Activated CD4-positive, alpha-beta T cell treated with anti-CD3 and anti-CD28 coated beads, Interleukin-2, Interleukin-4, amounts not matched to agents 100 ng/mL and 50 ng/mL, durations not matched to agents 16 hours and 8 hours (primary cell): ENCODE data around the gene RNF151.
A peak's percentile ranks its signal among the peaks of the same experiment; 100 is the strongest.
"Not testable (repeated sequence)": the region's sequence is repeated elsewhere in the genome, so short reads cannot be mapped to it uniquely, and the experiment has no call there.

Experiments used
- DNase-seq: peaks from one replicate; pipeline ENCODE4 v3.0.0-alpha.2; 2020; ENCODE audit warnings: low spot score

The RNF151 gene, protein sequence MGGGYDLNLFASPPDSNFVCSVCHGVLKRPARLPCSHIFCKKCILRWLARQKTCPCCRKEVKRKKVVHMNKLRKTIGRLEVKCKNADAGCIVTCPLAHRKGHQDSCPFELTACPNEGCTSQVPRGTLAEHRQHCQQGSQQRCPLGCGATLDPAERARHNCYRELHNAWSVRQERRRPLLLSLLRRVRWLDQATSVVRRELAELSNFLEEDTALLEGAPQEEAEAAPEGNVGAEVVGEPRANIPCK

DNA sequence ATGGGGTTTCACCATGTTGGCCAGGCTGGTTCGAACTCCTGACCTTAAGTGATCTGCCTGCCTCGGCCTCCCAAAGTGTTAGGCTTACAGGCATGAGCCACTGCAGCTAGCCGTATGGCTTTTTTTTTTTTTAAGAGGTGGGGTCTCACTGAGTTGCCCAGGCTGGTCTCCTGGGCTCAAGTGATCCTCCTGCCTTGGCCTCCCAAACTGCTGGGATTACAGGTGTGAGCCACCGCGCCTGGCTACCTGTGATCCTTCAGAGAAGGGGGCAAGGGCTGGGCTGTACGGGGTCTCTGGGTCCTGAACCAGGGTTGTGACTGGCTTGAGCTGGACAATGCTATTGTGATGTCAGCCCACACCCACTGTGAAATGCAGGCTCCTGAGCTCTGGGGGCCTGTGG, at the start of gene RNF151:
Gene RNF151, plus strand, starts transcription at position 397 of the 400 bp plus-strand sequence. CDS start 26 bp downstream, outside the sequence.
- no peak for DNase-seq

DNA sequence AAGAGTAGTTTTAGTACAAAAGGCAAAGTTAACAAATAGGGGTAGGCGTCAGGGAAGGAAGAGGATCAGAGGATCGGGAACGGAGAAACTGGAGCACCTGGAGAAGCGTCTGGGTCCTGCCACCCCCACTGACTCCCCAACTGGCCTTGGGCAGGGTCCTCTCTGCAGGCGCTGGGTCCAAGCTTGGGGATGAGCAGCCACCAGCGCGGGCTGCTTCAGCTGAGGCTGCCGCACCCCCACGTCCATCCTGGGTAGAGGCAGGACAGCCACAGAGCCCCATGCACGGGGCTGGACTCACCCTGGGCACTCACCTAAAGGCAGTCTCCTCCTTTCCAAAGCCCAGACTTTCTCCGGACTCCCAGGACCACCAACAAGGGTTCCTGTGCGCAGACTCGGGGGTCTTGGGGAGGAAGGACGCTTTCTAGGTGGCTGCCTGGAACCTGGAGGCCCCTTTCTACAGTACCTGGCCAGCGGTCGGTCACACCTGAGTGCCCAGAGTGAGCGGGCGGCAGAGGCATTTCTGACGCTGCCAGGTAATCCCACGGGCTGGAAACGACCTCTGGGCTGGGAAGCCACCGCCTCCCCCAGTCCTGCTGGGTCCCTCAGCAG, 49.5 kb upstream of the RNF151 start:
- no peak for DNase-seq

DNA sequence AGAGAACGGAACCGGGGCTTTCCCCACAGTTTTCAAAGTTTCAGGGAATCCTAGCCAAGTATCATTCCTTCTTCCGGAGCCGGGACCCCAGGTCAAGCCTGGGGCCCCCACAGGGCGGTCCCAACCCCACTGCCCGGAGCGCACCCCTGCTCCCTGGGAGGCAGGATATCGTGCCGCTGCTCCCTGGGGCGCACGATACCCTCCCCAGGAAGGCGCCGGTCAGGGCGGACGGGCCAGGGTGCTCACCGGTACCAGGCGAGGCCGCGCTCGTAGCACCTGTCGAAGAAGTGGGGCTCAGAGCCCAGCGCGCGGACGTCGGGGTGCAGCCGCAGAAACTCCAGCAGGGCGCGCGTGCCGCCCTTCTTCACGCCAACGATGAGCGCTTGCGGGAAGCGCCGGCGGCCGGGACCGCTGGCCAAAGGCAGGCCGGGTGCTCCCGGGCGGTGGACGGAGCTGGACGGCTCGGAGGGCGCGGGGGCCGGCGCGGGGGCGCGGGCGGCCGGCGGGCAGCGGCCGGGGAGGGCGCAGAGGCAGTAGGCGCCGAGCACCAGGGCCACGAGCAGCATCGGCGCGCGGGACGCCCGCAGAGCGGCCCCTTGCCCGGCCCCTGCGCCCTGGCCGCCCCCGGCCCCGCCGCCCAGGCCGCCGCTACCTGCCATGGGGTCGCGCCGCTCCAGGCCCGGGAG, 48.8 kb upstream of the RNF151 start:
- no peak for DNase-seq

DNA sequence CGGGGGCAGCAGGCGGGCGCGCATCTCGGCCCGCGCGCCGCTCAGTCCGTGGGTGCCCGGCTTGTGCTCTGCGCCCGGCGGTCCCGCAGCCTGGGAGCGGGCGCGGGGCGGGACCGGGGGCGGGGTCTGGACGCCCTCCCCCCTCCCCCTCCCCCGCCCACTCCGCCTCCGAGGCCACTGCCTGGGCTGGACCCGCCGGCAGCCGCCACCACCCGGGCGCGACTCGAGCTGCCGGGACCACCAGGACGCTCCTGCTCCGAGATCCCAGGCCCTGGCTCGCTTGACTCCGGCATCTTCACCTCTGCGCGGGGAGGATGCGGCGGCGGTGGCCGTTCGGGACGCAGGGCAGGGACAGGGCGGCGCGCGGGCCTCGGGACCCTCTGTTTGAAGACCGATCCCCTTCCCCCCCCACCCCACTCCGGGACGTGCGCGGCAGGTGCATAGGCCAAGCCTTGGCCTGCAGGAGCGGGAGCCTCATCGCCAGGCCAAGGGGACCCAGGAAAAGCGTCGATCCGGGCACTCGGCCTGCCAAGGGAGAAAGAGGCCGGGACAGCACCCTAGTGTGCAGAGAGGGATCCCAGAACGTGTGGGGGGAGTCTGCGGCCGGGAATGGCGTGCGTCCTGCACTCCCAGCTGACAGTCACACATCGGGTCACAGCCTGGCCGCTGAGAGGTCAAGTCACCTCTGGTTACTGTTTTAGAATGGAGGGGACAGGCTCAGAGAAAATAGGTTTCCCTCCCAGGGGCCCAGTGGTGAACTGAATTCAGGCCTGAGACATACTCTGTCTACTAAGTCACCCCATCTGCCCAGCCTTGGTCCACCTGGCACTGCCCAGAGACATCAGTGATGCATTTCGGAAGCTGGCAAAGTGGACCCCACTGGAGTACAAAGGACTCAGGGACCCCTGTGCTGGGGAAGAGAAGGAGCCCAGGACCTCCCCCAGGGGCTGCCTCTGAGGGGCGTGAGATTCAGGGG, 48.0 kb upstream of the RNF151 start, which contains the start of gene HS3ST6:
Gene HS3ST6, minus strand, starts transcription at position 65 of the 976 bp plus-strand sequence. CDS start 92 bp downstream, outside the sequence.
- DNase-seq, result no peak

DNA sequence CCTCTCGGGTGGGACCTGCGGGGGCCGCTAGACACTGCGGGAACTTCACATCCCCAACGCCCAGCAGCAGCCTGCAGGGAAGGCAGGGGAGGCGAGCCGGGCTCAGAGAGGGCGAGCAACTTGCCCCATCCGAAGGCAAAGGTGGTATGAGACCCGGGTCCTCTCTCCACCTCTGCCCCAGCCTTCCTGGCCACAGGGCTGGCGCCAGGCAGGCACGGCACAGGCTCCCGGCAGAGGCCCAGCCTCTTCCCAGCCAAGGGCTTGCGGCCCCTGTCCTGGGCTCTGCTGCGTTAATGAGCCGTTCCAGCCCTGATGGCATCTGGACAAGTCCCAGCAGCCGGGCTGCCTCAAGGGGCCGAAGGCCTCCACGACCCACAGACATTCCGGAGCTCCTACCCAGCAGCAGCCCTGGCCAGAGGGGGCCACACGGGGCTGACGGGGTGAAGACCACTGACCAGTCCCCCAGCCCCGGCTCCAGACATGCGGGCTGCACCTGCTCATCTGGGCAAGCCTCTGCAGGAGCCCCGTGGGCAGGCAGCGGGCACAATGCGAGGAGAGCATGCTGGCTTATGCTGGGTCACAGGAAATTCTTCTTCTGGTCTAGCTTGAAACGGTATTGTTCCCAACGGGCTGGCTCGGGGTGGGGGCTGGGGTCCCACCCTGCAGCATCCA, 47.2 kb upstream of the RNF151 start:
- no peak for DNase-seq

DNA sequence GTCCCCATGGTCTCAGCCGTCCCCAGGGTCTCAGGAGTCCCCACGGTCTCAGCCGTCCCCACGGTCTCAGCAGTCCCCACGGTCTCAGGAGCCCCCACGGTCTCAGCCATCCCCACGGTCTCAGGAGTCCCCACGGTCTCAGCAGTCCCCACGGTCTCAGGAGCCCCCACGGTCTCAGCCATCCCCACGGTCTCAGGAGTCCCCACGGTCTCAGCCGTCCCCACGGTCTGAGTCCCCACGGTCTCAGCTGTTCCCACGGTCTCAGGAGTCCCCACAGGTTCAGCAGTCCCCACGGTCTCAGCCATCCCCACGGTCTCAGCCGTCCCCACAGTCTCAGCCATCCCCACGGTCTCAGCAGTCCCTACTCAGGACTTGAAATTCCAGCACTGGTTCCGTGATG, 46.5 kb upstream of the RNF151 start:
- DNase-seq, result not testable (repeated sequence)

DNA sequence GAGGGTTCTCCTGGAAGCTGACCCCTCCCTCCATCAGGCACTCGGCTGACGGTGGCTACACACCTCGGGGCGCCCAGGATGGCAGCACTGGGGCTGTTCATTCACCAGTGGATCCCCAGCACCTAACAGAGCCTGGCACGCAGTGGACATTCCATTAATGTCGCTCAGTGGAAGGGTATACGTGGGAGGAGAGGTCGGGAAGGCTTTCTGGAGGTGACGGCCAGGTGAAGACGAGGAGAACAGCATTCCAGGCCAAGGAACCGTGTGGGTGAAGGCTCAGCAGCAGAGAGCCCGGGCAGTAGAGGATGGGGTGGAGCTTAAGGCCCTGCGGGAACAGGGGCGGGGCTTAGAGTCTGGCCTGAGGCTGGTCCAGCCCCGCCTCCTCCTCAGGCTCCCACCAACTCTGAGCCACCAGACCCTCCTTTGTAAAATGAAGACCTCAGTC, 45.9 kb upstream of the RNF151 start:
- no peak for DNase-seq

DNA sequence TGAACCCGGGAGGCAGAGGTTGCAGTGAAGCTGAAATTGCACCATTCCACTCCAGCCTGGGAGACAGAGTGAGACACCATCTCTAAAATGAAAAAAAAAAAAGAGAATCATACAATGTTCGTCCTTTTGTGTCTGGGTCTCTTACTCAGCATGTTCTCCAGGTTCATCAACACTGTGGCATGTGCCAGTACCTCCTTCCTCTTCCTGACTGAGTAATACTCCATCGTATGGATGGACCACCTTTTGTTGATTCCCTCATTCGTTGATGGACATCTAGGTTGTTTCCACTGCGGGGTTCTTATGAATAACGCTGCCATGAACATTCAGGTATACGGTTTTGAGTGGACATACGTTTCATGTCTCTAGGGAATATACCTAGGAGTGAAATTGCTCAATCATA, 44.3 kb upstream of the RNF151 start:
- DNase-seq, result no peak

DNA sequence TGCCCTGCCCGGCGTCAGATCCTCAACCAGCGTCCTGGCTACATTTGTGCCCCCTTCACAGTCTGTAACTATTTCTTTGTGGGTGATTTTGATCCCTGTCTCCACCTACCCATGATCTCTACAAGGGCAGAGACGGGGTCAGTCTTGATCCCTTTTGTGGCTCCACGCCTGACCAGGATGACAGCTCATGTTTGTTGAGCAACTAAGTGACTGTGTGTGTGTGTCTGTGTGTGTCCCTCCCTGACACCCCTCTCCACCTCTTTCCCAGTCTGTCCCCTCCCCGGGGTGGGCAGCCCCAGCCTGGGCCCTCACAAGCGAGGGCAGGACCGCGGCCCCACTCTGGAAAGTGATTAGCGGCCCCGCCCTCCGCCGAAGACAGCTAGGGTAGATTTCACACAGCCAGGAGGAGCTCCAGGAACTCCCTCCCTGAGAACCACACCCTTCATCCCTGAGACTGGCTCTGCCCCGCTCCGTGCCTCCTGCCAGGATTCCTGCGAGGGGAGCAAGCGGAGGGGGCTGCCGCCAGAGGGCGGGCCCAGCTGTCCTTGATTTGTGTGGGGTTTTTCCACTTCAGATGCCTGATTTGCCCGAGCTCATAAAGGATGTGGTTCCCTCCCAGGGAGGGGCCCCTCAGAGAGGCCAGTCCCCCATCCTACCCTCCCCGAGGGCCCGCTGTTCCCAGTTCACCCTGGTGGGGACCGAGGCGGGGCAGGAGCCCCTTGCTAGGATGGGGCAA, 43.2 kb upstream of the RNF151 start:
- DNase-seq, result no peak

DNA sequence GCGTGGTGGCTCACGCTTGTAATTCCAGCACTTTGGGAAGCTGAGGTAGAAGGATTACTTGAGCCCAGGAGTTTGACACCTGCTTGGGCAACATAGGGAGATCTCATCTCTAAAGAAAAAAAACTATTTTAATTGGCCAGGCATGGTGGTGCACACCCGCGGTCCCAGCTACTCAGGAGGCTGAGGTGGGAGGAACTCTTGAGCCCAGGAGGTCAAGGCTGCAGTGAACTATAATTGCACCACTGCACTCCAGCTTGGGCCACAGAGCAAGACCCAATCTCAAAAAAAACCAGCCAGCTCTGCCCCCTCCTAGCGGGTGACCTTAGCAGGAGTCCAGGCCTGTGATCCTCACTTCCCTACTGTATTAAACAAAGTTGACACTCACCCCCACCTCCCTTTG, 42.6 kb upstream of the RNF151 start:
- DNase-seq, result no peak

DNA sequence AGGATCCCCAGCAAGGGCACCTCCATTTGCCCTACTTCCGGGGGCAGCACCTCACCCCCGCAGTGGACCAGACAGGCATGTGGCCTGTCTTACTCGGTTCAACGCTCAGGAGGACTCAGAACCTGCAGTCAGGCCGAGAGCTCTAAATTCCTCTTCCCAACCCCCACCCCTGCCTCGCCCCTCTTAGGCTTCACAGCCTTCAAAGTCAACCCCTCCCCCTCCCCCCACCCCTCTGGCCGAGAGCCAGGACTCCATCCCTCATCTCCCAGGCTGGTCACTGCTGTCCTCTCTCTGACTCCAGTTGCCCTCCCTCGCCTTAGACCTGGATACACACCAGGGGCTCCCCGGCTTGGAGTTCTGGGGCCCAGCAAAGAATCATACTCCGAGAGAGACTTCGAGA, 40.4 kb upstream of the RNF151 start:
- DNase-seq, result no peak

DNA sequence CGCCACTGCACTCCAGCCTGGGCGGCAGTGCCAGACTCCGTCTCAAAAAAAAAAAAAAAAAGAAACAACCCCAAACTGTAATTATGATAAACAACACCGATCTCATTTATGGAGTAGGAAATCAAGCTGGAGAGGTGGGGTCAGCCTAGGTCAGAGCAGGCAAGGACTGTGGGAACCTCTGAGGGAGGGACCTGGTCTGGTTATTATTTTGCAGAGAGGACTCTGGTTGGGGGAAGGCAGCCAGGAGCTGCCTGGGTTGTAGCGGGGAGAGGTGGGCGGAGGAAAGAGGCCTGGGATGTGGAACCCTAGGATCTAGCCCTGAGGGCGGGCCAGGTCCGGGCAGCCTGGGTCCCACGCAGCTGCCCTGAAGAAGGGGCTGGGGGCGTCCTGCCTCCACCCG, 37.6 kb upstream of the RNF151 start:
- DNase-seq, result no peak

DNA sequence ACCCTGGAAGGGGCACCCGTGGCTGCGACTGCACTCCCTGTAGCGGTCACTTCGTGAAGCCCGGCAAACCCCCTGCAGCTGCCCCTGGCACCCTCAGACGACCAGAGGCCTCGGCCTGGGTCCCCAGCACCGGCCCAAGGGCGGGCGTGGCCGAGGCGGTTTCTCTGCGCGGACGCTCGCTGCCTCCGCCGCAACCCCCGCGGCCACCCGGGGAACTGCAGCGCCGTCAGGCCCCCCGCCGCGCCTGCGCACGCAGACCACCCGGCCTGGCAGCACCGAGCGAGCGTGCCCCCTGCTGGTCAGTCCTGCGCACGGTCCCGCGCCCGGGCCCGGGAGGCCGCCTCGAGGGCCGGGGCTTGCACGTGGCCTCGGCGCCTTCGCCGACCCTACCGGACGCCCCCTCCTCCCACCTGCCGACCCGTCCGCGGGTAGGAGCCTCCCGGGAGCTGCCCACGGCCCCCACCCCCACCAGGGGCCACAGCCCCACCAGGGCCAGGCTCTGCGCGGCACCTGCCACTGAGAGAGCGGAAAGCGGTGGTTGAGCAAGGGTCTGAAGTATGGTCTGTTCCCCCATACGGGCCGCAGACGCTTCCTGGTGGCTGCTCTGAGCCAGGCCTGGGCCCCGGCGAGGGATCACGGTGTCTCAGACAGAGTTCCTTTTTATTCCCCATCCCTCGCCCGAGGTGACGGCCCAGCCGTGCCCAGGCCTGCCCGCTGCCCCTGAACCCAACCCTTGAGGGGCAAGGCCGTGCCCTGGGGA, 36.9 kb upstream of the RNF151 start:
- DNase-seq, result peak; percentile 93

DNA sequence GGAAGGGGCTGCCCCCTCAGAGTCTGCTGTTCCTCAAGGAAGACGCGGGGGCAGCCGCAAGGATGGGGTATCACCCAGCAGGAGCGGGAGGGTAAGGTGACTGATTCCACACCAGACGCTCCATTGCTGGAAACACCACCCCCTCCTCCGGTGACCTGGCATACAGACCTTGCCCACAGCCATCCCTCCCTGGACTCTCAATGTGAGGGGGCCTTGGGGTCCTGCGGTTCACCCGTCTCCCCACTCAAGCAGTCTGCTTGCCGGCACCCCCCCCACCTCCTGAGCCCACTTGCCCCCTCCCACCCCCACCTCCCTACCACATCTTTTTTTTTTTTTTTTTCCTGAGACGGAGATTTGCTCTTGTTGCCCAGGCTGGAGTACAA, 36.3 kb upstream of the RNF151 start:
- no peak for DNase-seq

DNA sequence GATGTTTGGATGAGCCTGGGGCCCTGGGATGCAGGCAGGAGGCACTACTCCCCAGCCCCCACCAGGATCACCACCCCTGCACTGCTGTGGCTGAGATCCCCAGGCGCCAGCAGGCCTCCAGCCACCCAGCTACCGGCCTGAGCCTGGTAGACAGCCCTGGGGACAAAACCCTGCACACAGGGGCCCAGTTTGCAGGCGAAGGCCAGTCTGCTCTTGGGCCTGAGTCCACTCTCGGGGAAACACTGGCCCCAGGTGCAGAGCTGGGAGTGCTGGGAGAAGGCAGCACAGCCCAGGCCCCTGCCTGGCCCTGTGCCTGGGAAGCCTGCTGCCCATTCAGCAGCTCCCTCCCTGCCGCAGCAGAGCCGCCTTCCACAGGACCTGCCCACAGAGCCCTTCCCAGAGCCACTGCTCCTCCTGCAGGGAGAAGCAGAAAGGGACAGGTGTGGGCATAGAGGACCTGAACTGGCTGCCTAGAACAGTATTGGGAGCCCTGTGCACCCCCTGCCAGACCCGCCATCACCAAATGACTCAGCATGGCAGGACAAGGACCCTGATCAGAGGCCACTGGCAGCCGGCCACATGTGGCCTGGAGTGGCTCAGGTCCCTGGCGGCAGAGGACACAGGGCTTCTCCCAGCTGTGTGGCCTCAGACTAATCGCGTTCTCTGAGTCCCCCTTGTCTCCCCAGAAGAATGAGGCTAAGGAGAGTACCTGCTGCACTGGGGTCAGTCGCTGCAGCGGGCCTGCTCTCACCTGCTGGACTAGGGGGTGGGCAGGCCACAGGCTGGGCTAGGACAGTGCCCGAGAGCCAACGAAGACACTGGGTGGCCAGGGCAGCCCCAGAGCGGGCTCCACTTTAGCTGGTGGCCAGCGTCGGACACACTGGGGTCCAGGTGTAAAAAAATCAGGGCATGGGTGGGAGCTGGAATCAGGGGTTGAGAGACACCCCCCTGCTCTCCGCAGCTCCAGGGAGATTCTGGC, 34.3 kb upstream of the RNF151 start:
- no peak for DNase-seq

DNA sequence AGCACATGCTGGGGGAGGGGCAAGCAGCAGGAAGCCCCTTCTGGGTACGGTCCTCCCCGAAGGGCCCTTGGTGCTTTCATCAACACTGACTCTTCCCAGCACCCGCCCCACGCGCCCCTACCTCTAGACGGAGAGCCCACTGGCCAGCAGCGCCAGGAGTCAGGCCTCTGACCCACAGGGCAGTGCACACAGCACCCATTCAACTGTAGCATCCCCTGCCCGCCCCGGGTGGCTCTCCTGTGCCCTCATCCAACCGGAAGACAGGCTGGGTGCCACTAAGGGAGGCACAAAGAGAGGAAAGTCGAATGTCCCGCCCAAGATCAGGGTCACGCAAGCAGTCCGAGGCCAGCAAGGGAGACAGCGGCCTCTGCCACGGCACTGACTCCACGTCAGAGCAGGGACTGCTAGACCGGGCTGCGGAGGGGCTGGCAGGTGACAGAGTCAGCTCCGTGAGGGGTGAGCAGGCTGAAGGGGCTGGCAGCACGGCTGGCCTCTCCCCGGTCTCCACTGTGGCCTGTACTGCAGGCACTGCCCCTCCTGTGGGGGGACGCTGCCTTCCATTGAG, 33.5 kb upstream of the RNF151 start:
- DNase-seq, result no peak

DNA sequence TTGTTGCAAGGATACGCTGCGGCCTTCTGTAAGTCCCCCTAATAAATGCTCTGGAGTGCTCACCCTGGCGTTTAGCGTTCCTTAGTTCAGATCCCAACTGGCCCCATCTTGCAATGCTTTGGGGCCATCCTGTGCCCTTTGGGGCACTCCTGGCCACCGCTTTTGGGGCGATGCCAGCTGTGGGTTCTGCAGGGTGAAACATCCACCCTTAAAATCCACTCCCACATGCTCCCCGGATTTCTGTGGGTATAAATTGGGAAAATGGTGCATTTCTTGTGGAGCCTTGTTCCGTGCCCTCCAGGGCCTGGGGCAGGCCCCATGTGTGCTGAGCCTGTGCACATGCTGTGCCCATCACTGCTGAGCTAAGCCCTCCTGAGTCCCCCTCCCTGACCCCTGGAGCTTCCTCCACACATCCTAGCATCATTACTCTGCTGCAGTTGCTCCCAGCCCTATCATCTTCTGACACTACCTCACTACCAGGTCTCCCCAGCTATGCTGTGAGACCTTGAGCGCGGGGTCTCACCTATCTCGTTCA, 29.6 kb upstream of the RNF151 start:
- DNase-seq, result no peak

DNA sequence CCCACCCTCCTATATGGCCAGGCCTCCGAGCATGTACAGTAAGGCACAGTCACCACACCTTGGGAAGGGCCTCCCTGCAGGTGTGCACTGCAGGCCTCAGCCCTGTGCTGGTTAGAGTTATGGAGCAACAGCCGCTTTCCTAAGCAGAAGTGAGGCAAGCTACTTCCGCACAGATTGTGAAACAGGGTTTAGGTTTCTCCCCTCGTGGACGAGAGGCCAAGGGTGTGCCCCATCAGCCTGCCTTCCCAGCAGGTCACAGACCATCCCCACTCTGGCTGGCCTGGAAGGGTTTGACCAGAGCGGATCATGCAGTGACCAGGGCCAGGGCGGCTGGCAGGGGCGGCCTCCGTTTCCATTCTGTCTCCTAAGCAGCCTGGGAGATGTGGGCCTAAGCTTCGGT, 28.3 kb upstream of the RNF151 start:
- DNase-seq, result no peak
